Embryonic facial prominence (tissue), 1 donor: ENCODE data around the gene XRRA1.

ENCODE experiments used
- DNase-seq: peaks from one replicate; pipeline ENCODE4 v3.0.0-alpha.2; 2016; ENCODE audit errors: extremely low spot score

The XRRA1 gene

DNA sequence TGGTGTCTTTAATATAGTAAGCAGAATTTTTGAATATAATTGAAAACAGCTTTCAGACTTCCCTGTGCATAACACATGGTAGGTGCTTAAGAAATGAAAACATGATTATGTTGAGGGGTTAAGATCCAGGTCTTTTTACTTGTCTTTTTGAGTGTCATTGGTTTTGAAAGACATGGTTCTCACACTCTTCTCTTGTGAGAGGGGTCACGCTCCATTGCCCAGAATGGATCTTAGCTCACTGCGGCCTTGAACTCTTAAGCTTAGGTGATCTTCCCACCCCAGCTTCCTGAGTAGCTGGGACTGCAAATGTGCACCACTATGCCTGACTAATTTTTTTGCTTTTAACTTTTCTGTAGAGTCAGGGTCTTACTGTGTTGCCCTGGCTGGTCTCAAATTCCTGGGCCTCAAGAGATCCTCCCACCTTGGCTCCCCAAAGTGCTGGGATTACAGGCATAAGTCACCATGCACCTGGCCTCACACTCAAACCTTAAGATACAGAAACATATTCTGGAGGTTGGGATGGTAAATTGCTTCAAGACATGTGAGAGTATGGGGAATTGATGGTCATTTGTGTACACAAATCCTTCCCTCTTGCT, 1.6 kb upstream of the XRRA1 start:
- DNase-seq: no peak

GRCh38 chr11:74949753-74950137, 854 bp upstream of the XRRA1 start:
- no peak for DNase-seq

DNA sequence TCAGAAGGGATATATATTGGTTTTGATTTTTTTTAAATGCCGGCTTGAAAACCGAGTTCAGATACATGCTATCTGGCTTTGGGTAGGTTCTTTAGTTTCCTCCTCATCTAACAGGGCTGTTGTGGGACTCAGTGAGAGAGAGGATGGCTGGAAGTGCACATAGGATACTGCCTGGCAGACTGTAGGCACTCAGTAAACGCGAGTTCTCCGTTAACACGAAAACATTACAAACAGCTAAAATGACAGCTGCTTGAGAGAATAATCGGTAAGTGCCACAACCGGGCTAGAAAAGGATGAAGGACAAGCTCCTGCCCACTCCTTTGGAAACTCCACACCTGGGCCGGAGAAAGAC, 369 bp downstream of the XRRA1 start:
- no peak for DNase-seq

DNA sequence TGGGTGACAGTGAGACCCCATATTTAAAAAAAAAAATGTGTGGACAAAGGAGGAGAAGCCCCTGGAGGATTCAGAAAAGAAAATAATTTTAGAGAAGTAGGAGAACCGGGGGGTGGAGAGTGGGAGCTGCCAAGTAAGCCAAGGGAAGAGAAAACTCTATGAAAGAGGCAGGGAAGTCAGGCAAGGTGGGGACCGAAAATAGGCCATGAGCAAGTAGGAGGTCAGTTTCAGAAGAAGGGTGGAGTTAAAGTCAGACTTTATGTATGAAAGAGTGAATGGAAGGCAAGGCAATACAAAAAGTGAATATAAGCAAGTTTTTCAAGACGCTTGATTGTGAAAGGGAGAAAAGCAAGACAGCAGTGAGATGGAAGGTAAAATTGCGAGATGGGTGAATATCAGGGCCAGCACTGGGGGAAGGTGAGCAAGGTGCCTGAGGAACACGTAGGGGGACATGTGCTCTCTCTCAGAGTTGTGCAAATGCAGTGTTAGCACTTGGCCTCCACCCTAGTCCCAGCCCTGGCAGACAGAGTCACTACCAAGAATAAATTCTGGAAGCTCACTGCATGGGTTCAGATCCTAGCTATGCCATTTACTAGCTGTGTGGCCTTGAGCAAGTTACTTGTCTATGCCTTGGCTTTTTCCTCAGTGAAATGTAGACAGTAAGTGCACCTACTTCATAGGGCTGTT, 6.7 kb downstream of the XRRA1 start:
- no peak for DNase-seq

GRCh38 chr11:74941492-74941891, 7.4 kb downstream of the XRRA1 start:
- no peak for DNase-seq

GRCh38 chr11:74937696-74938475, 11.0 kb downstream of the XRRA1 start:
- DNase-seq: no peak

DNA sequence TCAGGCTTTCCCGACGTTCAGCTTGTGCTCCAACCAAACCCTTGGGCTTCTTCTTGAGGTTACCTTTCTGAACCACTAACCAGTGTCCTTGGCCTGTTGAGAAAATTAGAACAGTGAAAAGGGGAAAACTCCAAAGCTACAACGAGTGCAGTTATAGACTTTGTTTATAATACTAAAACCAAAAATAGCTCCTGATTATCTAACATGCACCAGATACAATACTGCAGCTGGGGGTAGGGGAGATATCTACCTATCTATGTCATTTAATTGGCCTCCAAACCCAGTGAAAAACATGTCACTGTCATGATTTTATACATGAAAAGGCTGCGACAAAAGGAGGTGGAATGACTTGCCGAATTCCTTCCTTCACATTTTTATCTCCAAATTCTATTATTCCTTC, 11.9 kb downstream of the XRRA1 start:
- no peak for DNase-seq

- no peak for DNase-seq
Measured at GRCh38 chr11:74936087-74936486, 12.8 kb downstream of the XRRA1 start.

DNA sequence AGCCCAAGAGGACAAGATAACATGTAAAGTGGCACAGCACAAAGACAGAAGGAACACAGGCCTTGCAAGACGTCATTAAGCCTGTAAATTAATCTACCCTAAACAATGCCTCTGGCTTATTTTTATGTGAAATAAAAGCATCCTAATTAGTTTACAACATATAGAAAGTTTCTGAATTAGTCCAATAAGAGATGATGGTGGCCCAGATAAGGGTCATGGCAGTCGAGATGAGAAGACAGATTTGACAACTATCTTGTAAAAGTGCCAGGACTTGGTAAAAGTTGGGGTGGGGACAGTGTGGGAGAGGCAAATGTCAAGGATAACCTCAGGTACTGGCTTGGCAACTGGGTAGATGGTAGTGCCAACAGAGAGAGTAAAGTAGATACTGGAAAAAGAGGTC, 13.6 kb downstream of the XRRA1 start:
- no peak for DNase-seq

DNA sequence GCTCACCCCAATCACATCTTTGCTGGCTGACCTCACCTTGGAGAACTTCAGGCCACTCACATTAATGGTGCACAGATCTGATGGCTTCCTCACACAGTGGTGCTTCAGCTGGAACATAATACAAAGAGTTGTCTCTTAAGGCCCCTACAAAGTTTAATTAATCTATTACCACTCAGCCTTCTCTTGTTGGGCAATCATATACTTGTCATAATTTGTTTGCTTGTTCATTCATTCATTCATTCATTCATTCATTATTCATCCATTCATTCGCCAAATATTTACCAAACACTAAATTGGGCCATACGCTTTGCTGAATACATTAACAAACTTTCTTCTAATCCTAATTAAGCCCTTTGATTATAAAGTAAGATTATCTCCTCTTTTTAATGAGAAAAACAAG, 15.1 kb downstream of the XRRA1 start:
- no peak for DNase-seq

DNA sequence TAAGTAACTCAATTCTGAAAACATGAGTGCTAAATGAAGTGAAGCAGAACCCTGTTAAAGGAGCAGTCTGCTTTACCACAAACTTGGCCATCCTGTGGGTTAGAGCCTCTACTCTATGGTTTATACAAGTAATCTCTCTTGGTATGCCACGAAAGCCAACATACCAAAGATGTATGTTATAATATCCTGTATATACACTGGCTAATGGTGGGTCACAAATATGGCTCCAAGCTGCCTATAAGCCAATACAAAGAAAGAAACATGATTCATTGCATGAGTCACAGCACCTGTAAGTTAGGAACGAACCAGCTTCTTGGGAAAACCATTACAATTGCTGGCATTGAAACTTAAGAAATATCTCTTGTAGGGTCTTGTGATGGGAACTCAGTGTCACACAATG, 16.1 kb downstream of the XRRA1 start:
- DNase-seq: no peak

DNA sequence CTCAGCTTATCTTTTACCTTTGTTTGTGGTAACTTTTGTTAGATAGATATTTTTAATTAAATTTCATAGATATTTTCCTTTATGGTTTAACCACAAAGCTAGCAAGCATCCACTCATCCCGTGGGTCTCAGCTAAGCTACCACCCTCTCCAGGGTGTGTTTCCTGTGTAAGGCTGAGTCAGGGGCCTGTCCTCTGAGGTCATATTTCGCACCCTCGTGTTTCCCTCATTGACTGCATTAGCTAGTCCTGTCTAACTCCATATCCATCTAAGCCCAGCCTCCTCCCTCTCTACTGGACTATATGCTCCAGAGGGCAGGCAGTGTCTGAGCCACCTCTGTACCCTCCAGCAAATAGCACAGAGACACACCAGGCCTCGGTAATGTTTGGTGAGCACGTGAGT, 16.7 kb downstream of the XRRA1 start:
- no peak for DNase-seq

DNA sequence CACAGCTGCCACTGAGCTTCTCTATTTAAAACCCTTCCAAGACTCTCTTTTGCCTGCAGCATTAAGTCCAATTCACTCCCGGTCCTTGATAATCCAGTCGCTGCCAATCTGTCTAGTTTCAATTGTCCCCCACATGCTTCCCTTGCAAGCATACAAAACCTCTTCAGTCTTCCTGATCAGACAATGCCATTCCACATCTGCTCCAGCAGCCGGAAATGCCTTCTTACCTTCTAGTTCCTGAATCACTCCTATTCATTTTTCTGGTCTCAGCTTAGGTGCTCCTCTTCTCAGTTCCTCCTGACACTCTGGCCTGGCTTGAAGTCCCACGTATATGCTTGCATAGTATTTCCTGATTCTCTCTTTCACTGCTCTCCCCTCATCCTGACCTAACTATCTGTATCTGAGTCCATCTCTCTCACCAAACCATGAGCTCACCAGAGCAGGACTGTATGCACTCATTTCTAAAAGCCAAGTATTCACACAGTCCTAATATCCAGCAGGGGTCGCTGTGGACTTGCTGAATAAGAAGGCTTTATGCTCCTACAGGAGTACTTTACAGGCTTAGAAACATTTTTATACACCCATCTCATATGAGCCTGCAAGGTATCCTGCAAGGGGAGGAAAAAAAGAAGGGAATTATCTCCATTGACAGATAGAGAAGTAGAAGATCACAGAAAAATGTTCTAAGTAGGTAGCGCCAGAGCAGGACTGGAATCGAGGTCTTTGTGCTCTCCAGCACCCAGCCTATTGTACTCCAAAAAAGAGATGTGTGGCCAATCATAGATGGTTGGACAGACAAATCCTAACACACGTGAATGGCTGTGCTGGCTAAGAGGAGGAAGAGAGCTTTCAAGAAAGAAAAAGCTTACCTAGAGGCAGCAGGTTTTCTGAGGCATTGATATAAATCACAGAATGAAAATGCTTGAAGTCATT, 19.2 kb downstream of the XRRA1 start:
- DNase-seq: peak; percentile 57

- no peak for DNase-seq
Measured at GRCh38 chr11:74927496-74927895, 21.4 kb downstream of the XRRA1 start.

- no peak for DNase-seq
Measured at GRCh38 chr11:74926304-74927030, 22.4 kb downstream of the XRRA1 start.

GRCh38 chr11:74925281-74925680, 23.6 kb downstream of the XRRA1 start:
- no peak for DNase-seq

- DNase-seq: no peak
Measured at GRCh38 chr11:74923125-74923524, 25.8 kb downstream of the XRRA1 start.

- DNase-seq: no peak
Measured at GRCh38 chr11:74909812-74910211, 39.1 kb downstream of the XRRA1 start.

- DNase-seq: no peak
Measured at GRCh38 chr11:74909385-74909784, 39.5 kb downstream of the XRRA1 start.

DNA sequence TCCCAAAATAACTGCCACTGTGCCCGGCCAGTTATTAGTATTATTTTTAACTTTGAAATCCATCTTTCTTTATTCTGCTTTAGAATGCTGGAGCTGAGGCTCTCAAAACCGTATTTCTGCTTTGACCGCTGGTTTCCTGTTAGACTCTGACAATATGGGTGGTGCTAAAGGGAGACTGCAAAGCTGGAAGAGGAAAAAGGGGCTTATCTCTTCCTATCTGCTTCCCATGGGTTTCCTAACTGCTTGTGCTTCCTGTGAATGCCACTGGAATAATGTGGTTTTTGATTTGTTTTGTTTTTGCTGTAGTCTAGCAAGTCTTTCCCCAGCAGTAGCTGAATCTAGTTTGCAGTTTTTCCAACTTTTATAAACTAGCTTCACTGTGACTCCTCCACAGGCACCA, 43.6 kb downstream of the XRRA1 start:
- no peak for DNase-seq

DNA sequence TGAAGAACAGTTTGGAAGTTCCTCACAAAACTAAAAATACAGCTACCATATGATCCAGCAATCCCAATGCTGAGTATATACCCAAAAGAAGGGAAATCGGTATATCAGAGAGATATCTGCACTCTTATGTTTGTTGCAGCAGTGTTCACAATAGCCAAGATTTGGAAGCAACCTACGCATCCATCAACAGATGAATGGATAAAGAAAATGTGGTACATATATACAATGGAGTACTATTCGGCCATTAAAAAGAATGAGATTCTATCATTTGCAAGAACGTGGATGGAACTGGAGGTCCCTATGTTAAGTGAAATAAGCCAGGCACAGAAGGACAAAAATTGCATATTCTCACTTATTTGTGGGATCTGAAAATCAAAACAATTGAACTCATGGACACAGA, 46.5 kb downstream of the XRRA1 start:
- DNase-seq: no peak
